Epithelial cell of esophagus (primary cell): ENCODE measurements around the gene PLD3.

Experiments used
- DNase-seq: peaks from one replicate; pipeline ENCODE4 v3.0.0; 2010; ENCODE audit warnings: low read depth
- H3K4me3 ChIP-seq: 2 replicates; pipeline ENCODE4 v1.5.1; 2011; ENCODE audit warnings: mild to moderate bottlenecking, low read length, control low read depth
- CTCF ChIP-seq: IDR thresholded peaks from 2 replicates; pipeline ENCODE4 v1.5.1; 2011; ENCODE audit warnings: low read depth, mild to moderate bottlenecking, low read length, control low read depth, inconsistent platforms; ENCODE audit not compliant: insufficient read depth; ENCODE audit errors: missing control alignments

Gene PLD3

GRCh38 chr19:40378509-40378908, 30.0 kb downstream of the PLD3 start:
- DNase-seq = peak; percentile 10
- TF ChIP-seq CTCF = peak; percentile 10
- H3K4me3 ChIP-seq = no peak overlapping the region

- DNase-seq = no peak
- TF ChIP-seq CTCF = no peak
Measured at GRCh38 chr19:40379446-40380198, 31.1 kb downstream of the PLD3 start.

GRCh38 chr19:40380199-40381037, 31.9 kb downstream of the PLD3 start:
- H3K4me3 ChIP-seq = no peak overlapping the region
- DNase-seq = no peak
- no peak for TF ChIP-seq CTCF

More at GRCh38 chr19:40379446-40380198, 31.1 kb downstream of the PLD3 start:
- no peak overlapping the region for H3K4me3 ChIP-seq

- H3K4me3 ChIP-seq = no peak overlapping the region
- DNase-seq = no peak
- no peak for TF ChIP-seq CTCF
Measured at GRCh38 chr19:40381321-40381720, 32.8 kb downstream of the PLD3 start.

GRCh38 chr19:40383668-40384248, 35.3 kb downstream of the PLD3 start:
- DNase-seq = no peak
- no peak for TF ChIP-seq CTCF
- H3K4me3 ChIP-seq = no peak overlapping the region

GRCh38 chr19:40387155-40387554, 38.7 kb downstream of the PLD3 start:
- TF ChIP-seq CTCF = no peak
- DNase-seq = no peak
- H3K4me3 ChIP-seq = no peak overlapping the region
